ENCODE measurements around the gene TMCC1.

Gene TMCC1

GRCh38 chr3:129738172-129738571 lies 155.3 kb downstream of the TMCC1 start:
- H3K4me3 ChIP-seq (ENCODE audit: low read depth, low read length) = no peak overlapping the region
- DNase-seq (ENCODE audit: low read depth) = no peak
- no peak for TF ChIP-seq CTCF (conservative IDR thresholded peaks at IDR 0.05; ENCODE audit: low read depth, low read length)

DNA sequence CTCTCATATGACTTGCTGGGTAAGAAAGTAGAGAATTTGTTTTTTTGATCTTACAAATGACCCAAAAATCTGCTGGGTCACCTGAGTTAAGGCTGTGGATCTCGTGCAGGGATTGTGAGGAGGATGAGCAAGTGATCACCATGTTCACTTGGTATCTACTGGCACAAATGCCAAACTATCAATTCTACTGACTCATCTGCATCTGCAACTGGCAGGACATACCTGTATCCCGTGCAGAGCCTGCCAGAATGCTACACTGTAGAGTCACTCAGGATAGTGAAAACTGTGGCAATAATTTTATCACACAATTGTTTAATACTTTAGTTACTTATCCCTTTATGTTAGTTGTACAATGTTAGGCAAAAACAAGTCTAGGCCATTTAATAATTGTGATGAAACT lies 157.4 kb downstream of the TMCC1 start:
- TF ChIP-seq CTCF (conservative IDR thresholded peaks at IDR 0.05; ENCODE audit: low read depth, low read length) = no peak
- DNase-seq (ENCODE audit: low read depth) = no peak
- no peak overlapping the region for H3K4me3 ChIP-seq (ENCODE audit: low read depth, low read length)

GRCh38 chr3:129735638-129736037 lies 157.9 kb downstream of the TMCC1 start:
- no peak for TF ChIP-seq CTCF (conservative IDR thresholded peaks at IDR 0.05; ENCODE audit: low read depth, low read length)
- no peak for DNase-seq (ENCODE audit: low read depth)
- no peak overlapping the region for H3K4me3 ChIP-seq (ENCODE audit: low read depth, low read length)

- no peak for TF ChIP-seq CTCF (conservative IDR thresholded peaks at IDR 0.05; ENCODE audit: low read depth, low read length)
- no peak for DNase-seq (ENCODE audit: low read depth)
- H3K4me3 ChIP-seq (ENCODE audit: low read depth, low read length) = no peak overlapping the region
Observed at GRCh38 chr3:129734449-129734848, 159.1 kb downstream of the TMCC1 start.

- DNase-seq (ENCODE audit: low read depth) = no peak
Observed at GRCh38 chr3:129732200-129732876, 161.2 kb downstream of the TMCC1 start.

DNA sequence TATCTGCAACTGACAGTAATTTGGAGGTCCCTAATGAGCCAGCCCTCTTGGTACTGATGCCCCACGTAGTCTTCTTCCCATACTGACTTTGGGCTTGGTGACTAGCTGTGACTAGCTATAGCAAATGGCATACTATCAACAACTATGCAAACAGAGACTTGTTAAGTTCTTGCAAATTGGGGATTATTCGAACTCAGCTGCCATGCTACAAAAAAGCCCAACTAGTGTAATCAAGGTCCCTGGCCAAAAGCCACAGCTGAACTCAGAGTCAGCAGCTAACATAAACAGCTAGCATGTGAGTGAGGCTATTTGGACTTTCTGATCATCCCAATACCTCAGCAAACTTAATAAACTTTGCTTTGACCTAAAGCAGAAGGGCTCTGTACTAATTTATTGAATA lies 165.8 kb downstream of the TMCC1 start:
- no peak for TF ChIP-seq CTCF (conservative IDR thresholded peaks at IDR 0.05; ENCODE audit: low read depth, low read length)
- no peak overlapping the region for H3K4me3 ChIP-seq (ENCODE audit: low read depth, low read length)
- peak; percentile 45 for DNase-seq (ENCODE audit: low read depth)

More at GRCh38 chr3:129732200-129732876, 161.2 kb downstream of the TMCC1 start:
- TF ChIP-seq CTCF (conservative IDR thresholded peaks at IDR 0.05; ENCODE audit: low read depth, low read length) = no peak
- no peak overlapping the region for H3K4me3 ChIP-seq (ENCODE audit: low read depth, low read length)

Data from choroid plexus epithelial cell (primary cell).